ENCODE data around the gene ARHGAP10.

- TF ChIP-seq, protein P1, sequence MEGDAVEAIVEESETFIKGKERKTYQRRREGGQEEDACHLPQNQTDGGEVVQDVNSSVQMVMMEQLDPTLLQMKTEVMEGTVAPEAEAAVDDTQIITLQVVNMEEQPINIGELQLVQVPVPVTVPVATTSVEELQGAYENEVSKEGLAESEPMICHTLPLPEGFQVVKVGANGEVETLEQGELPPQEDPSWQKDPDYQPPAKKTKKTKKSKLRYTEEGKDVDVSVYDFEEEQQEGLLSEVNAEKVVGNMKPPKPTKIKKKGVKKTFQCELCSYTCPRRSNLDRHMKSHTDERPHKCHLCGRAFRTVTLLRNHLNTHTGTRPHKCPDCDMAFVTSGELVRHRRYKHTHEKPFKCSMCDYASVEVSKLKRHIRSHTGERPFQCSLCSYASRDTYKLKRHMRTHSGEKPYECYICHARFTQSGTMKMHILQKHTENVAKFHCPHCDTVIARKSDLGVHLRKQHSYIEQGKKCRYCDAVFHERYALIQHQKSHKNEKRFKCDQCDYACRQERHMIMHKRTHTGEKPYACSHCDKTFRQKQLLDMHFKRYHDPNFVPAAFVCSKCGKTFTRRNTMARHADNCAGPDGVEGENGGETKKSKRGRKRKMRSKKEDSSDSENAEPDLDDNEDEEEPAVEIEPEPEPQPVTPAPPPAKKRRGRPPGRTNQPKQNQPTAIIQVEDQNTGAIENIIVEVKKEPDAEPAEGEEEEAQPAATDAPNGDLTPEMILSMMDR (conservative IDR thresholded peaks at IDR 0.05; ENCODE audit: low read depth, low read length) = no peak
- no peak for TF ChIP-seq EZH2 (IDR thresholded peaks at IDR 0.05; ENCODE audit: borderline replicate concordance, low read depth, low read length, poor library complexity, severe bottlenecking)
Observed at GRCh38 chr4:147950841-147951240, 219.0 kb downstream of the ARHGAP10 start.

Data from A673 (cell line).